GM13976 (cell line): ENCODE data around the gene TRIM44.

Source experiments
- DNase-seq: peaks from one replicate; pipeline ENCODE4 v3.0.0; 2012; ENCODE audit warnings: low spot score
- CTCF ChIP-seq: IDR thresholded peaks from 2 replicates; pipeline ENCODE4 v1.5.1; 2012; ENCODE audit warnings: borderline replicate concordance, mild to moderate bottlenecking; ENCODE audit not compliant: insufficient read depth; ENCODE audit errors: extremely low read depth, missing control alignments, control extremely low read depth
- in situ Hi-C: fragments of 300-500 bp; cut with MboI; formaldehyde crosslinking; loops from one replicate; pipeline ENCODE4 v1.12.0; 2022; ENCODE audit warnings: low sequenced_read_pairs, mixed read lengths, inconsistent platforms; ENCODE audit not compliant: unreplicated experiment

TRIM44 gene

GRCh38 chr11:35655254-35655653 is 7.3 kb upstream of the TRIM44 start:
- in situ Hi-C loops = no loop called here
- no peak for TF ChIP-seq CTCF
- DNase-seq = no peak

GRCh38 chr11:35655856-35656255 is 6.7 kb upstream of the TRIM44 start:
- in situ Hi-C loops = no loop called here
- no peak for DNase-seq
- TF ChIP-seq CTCF = no peak

GRCh38 chr11:35658020-35658948 is 4.3 kb upstream of the TRIM44 start:
- no peak for DNase-seq
- in situ Hi-C loops = no loop called here
- TF ChIP-seq CTCF = no peak

GRCh38 chr11:35661534-35661933 is 1.0 kb upstream of the TRIM44 start:
- in situ Hi-C loops = no loop called here
- DNase-seq = no peak
- no peak for TF ChIP-seq CTCF

- no peak for TF ChIP-seq CTCF
- in situ Hi-C loops = no loop called here
- DNase-seq = peak; percentile 34
Observed at GRCh38 chr11:35662061-35662648, 420 bp upstream of the TRIM44 start.

- in situ Hi-C loops = no loop called here
- no peak for TF ChIP-seq CTCF
- DNase-seq = no peak
Observed at GRCh38 chr11:35663408-35663702, 780 bp downstream of the TRIM44 start.
